HTR-8/SVneo (cell line): ENCODE measurements around the gene NKAPL.
"Not testable (repeated sequence)": the region's sequence is repeated elsewhere in the genome, so short reads cannot be mapped to it uniquely, and the experiment has no call there.

Experiments
- DNase-seq: peaks from one replicate; pipeline ENCODE4 v3.0.0; 2011; ENCODE audit warnings: low spot score, mixed read lengths; ENCODE audit not compliant: insufficient read length
- FAIRE-seq: peaks from 2 replicates; lab custom pipeline; 2011; peaks lifted over from hg19 to GRCh38; lab: Jason Lieb, UNC

NKAPL gene

GRCh38 chr6:28282926-28283325, 23.8 kb downstream of the NKAPL start:
- DNase-seq (no peak), FAIRE-seq (no peak)

GRCh38 chr6:28291573-28291972, 32.5 kb downstream of the NKAPL start:
- DNase-seq (no peak), FAIRE-seq (no peak)

- no peak for FAIRE-seq
- no peak for DNase-seq
Measured at GRCh38 chr6:28295326-28295725, 36.2 kb downstream of the NKAPL start.

GRCh38 chr6:28296520-28297060, 37.5 kb downstream of the NKAPL start:
- DNase-seq = no peak
- FAIRE-seq = no peak

- FAIRE-seq (no peak), DNase-seq (no peak)
Measured at GRCh38 chr6:28303570-28303969, 44.5 kb downstream of the NKAPL start.

- DNase-seq, FAIRE-seq: not testable (repeated sequence)
Measured at GRCh38 chr6:28306363-28306762, 47.3 kb downstream of the NKAPL start.
